CD4-positive, alpha-beta T cell treated with Interleukin-2 at 100 ng/mL for 4 hours (primary cell): ENCODE results near the gene UVSSA.
"Not testable (repeated sequence)": the region's sequence is repeated elsewhere in the genome, so short reads cannot be mapped to it uniquely, and the experiment has no call there.

Experiments
- DNase-seq: peaks from one replicate; pipeline ENCODE4 v3.0.0-alpha.2; 2020; ENCODE audit warnings: low spot score

UVSSA gene

DNA sequence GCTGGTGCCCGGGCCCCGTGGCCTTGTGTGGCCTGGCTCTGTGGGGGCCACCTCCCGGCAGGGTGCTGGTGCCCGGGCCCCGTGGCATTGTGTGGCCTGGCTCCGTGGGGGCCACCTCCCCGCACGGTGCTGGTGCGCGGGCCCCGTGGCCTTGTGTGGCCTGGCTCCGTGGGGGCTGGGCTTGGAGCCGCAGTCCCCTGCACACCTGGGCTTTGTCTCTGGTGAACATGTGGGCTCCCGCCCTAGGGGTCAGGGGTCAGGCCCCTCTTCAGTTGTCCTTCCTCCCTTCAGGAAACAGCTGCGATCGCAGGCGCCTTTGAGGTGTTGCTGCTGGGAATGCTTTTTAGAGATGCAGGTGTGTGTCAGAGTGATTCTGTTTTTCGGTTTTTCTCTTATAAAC, 17.2 kb downstream of the UVSSA start:
- no peak for DNase-seq

DNA sequence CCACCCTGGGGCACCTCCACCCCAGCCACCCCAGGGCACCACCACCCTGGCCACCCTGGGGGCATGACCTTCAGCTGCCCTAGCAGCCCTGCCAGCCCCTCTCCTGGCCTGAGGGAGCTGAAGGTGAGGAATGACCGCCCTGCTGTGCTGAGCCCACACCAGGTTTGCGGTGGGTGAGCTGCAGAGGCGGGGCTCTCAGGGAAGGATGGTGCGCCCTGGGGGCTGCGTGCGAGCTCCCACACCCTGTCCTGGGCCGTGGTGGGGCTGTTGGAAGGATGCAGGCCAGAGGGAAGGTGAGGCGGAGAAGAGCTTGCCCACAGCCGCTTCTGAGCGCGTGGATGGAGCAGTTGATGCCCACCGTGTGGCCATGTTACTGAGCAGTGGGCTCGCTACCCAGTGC, 17.7 kb downstream of the UVSSA start:
- DNase-seq: no peak

DNA sequence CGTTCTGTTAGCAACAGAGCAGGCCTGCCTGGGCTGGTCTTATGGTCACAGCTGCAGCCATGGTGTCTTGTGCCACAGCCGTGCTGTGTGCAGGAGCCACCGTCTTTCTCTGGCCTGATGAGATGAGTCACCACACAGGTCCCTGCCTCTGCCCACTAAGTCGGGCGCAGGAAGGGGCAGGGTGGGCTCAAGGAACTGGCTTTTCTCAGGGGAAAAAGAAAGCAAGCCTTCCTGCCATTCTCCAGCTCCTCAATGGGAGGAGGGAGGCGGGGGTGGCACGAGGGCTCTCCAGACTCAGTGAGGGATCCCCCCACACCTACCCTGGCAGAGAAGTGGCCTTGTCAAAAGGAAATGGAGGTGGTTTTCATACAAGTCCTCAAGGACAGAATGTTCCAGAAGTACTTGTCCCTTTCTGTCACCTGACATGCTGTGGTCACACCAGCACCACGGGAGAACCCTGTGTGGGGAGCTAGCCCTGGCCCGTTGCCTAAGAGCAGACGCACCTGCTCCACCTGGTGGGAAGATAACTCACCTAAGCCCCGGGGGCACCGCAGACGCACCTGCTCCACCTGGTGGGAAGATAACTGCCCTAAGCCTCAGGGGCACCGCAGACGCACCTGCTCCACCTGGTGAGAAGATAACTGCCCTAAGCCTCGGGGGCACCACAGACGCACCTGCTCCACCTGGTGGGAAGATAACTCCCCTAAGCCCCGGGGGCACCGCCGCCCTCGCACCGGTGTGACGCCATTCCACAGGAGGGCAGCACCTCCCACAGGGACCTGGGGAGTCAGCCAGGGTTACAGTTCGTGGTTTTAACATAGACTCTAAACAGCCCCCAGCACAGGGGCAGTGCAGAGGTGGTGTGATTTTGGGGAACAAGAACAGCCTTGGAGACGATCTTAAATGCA, 18.5 kb downstream of the UVSSA start:
- no peak for DNase-seq

DNA sequence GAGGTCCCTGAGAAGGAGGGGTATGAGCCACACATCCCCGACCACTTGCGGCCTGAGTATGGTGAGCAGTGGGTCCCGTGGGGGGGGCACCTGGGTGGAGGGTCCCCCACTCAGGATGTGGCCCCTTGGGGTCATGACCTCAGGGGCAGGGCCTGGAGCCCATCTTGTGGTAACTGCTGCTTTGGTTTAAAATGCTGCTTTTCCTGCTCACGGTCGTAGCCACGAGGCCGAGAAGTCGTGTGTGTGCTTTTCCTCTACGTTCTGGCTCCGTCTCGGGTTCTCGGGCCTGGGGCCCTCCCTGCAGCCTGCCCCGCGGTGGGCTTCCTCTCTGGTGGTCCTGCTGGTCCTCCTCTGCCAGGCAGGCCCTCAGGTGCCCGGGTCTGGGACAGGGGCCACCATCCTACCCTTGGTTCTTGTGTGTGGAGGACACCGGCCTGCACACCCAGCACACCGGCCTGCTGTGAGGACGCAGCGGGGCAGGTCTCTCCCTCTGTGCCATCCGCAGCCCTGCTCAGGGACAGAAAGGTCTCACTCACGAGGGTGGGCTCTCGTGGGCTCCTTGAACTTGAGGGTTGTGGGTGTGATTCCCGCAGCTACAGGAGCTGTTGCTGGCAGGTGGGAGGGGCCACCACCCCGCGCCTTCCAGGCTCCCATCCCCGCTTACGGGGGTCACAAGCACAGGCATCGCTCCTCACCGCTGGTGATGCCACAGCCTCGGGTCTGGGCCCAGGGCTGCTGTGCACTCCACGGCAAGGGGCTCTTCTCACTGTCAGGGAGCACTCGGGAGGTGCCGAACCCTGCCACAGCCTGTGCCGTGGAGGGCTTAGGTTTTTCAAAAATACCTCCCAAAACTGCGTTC, 19.6 kb downstream of the UVSSA start:
- no peak for DNase-seq

DNA sequence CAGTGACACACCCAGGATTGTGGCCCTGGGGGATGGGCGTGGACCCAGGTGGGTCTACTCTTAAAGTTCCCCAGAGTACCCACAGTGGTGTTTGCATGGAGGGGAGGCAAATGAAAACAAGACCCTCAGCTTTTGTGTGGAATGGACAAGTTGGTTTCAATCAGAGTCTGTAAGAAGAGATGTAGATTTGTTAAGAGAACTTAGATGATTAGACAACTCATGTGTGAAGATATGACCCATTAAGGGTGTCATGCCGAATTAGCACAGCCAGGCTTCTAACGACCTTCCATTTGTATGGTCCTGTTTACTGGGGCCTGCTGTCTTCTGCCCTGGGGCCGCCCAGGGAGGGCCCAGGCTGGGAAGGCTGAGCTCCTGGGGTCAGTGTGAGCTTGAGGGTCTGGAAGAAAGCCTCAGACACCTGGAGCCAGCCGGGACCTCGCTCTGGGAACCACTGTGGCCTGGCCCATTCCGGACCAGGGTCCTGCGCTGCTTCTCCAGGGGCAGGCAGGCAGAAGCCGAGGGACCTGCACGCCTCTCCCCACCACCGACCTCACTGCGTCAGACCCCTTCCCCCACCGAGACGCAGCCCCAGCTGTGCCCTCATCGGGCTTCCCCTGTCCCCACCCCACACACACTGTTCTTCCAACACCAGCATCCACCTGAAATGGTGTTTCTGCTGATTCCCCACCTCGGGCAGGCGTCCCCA, 20.4 kb downstream of the UVSSA start:
- no peak for DNase-seq

DNA sequence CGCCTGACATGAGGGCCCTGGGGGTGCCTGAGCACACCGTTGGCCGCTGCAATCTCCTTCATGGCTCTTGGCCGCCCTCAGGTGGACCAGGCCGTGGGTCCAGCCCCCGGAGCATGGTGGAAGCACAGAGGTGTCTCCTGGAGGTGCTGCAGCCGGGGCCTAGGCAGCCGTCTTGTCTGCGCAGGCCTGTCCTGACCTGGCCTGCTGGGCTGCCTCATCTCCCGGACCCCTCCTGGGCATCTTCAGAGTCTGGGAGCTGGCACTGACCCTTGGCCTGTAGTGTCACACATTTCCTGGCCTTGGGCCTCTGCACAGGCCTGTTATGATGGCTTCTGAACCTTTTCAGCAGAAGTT, 20.9 kb downstream of the UVSSA start:
- no peak for DNase-seq

DNA sequence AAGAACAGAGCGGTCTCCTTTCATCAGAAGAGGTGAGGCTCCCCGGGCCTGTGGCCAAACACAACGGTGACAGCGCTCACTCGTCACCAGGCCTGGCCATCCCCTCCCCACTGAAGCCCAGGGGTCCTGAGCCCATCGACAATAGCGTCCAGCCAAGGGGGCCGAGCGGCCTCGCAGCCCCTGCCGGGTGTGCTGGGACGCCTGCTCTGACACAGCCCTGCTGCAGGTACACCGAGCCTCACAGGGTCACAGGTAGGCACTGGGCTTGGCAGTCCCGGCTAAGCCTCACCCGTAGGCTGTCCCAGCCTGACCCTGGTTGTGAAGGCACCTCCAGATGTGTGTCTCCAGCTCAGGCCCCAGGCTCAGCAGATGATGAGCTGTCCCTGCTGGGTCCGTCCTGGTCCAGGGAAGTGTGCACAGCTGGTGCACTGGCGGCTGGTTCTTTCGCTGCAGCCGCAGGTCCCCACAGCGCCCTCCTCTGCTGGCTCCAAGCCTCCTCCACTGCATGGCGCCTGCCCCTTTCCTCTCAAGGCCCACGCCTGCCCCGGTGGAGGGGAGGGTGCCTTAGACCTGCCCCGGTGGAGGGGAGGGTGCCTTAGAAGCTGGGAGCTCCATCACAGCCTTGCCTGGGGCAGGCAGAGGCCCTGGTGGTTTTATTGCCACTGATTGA, 21.5 kb downstream of the UVSSA start:
- DNase-seq: no peak

DNA sequence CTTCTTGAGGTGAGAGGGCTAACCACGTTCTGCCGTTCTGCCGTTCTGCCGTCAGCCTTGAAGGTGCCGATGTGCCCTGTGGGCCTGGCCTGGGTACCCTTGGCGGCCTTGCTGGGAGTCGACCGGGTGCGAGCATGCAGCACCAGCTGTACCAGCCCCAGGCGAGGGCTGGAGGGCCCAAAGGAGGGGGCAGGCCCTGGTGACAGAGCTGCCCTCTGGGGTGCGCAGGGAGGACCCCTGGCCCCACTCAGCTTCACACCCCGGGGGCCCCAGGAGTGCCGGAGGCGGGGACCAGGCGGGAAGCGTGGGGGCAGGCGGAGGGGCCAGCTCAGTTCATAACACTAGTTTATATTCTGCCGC, 22.1 kb downstream of the UVSSA start:
- no peak for DNase-seq

DNA sequence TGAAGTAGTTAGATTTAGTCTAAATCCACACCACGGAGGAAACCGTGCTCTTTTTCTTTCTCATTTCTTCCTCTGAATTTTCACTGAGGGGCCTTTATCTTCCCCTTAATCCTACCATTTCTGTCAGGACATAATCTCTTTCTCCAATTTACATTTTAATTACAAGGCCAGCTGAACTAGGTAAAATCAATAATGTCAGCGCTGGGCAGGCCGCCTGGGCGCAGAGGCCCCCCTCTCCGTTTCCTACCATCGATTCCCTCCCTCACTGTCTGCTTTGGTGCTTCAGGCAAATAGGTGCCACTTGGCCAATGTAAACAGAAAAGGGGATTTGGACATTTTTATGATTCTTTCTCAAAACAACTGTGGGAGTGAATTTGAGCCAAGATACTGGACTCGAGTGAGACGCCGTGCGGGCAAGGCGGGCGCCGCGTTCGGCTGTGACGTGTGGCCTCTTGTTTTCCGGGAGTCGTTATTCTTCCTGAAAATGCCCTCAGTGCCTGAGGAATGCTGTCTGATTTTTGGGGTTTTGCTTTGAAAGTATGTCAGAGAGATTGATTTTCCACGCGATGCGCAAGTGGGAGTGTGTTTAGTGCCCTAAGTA, 22.6 kb downstream of the UVSSA start:
- DNase-seq: no peak

DNA sequence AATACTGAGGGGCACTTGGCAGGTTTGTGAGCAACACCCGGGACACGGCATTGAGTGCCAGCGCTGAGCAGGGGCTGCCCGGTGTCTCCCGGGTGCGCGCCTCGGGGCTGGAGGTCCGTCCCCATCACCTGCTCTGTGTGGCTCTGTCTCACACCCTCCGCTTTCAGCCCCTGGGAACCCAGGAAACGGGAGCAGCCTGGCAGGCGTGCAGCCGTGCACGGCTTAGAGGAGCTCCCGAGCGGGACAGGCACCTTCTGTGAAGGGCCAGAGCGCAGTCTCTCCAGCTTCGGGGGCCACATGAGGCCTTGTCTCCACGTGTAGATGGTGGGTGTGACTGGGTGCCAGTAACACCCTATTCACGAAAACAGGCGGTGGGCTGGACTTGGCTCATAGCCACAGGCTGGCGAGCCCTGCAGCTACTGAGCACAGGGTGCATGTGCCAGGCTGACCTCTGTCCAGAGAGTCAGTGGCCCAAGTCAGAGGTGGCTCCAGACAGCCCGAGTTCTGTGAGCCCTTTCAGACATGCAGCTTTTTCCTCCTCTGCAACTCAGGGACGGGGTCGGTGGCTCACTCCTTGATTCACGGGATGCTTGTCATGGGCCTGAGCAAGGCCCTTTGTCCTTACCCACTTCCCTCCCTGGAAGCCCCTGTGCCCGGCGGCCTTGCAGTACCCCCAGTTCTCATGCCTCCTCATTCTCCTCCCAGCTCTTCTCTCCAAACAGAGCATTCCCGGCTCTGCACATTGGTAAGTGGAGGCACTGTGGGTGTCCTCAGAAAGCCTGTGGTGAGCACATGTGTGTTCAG, 23.5 kb downstream of the UVSSA start:
- no peak for DNase-seq

DNA sequence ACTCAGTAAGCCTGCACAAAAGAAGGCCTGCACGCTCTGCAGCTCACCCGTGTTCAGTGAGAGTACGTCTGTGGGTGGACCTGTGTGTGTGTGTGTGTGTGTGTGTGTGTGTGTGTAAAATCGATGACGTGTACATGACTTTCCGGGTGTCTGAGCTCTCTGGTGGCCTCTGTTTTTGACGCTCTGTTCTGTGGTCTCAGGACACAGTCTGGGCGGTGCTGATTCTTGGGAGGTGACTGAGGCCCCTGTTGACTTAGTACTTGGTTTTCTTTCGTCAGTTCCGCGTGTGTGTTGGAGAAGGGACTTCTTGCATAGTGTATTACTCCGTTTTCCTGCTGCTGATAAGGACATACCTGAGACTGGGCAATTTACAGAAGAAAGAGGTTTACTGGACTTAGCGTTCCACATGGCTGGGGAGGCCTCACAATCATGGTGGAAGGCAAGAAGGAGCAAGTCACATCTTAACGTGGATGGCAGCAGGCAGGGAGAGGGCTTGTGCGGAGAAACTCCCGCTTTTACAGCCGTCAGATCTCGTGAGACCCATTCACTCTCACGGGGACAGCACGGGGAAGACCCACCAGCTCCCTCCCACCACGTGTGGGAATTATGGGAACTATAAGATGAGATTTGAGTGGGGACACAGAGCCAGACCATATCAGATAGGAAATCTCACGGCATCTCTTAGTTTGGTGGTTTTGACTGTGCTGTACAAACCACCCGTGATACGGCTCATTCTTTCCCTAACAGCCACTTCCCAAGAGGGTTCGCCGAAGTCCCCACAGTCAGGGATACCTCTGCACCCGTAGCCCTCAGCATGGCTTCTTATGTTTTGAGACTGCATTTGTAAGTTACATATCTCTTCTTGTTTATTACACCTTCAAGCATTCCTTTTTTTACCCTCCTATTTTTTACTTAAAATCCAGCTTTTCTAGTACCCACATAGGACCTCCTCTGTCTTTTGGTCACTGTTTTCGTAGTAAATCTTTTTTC, 24.5 kb downstream of the UVSSA start:
- no peak for DNase-seq

DNA sequence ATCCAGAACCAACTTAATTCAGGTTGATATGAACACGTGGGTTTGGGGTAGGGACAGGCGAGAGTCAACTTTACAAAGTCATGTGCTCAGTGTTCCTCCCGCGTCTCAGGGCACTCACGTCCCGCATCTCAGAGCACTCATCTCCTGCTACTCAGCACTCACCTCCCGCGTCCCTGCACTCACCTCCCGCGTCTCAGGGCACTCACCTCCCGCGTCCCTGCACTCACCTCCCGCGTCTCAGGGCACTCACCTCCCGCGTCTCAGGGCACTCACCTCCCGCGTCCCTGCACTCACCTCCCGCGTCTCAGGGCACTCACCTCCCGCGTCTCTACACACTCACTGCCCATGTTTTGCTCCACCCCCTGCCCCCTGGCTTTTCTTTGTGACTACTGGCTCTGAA, 25.6 kb downstream of the UVSSA start:
- DNase-seq: not testable (repeated sequence)

DNA sequence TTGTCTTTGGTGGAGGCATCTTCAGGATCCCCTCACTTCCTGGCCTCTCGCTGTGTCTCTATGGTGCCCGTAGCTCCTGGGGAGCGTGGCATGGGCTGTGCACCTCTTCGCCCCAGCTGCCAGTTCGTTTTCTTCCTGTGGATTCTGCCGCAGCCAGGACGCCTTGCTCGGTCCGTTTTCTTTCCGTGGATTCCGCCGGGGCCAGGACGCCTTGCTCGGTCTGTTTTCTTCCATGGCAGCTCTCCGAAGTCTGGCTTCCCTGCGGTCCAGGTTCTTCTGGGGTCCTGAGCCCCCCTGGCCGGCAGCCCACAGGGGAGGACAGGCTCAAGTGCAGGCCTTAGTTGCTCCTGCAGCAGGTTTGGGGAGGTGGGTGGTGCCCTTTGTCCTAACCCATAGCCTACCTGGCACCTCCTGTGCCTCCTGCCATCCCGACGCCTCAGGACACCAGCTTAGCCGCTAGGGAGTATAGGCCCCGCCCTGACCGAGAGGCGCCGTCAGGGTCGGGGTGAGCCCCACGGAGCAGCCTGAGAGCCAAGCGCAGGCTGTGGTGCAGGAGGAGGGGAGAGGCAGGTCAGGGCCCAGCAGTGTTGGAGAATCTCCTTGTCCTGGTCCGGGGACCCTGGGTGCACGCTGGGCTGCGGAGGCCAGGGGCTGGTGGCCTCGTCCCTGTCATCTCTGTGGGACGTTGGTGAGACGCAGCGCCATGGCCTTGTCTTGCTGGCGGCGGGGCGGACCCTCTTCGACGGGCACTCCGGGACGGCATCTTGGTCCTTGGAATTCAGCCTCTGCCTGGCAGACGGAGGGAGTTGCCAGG, 27.1 kb downstream of the UVSSA start:
- no peak for DNase-seq

DNA sequence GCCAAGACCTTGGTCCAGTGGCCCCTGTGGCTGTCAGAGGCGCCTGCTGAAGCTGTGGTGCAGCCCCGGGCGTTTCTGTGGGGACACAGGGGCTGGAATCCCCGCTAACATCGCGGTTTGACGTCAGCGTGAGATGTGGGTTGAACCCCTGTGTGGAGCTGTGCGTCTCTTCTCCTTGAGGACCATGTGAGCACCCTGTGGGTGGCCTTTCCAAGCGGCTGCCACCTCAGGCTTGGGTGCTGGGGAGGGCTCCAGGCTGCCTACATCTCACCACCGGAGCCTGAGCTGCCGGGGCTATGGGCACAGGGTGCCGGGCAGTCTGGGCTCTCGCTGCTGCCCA, 27.7 kb downstream of the UVSSA start:
- DNase-seq: no peak

DNA sequence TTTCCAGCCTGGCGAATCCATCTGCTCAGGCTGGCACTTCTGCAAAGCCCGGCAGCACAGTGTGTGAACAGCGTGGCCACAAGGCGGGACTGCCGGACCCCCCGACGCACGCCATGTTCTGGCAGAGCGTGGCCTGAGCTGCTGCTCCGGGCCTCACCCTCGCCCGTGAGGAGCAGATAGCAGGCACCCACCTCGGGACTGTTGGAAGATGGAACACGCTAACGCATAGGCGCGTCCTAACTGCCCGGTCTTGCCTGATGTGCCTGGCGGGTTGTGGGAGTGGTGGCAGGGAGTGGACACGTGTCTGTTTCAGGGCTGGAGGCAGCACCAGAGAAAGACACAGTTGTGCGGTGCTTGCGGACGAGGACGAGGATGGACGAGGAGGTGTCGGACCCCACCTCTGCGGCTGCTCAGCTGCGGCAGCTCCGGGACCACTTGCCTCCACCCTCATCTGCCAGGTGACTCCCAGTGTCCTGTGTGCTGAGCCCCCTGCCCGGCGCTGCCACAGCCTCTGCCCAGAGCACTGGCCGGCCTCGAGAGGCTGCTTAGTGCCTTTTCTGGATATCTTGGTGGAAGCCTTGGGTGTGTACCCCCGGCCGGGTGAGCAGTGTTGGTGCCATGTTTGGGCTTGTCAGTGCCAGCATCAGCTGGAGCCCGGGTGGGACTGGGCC, 28.2 kb downstream of the UVSSA start:
- no peak for DNase-seq

DNA sequence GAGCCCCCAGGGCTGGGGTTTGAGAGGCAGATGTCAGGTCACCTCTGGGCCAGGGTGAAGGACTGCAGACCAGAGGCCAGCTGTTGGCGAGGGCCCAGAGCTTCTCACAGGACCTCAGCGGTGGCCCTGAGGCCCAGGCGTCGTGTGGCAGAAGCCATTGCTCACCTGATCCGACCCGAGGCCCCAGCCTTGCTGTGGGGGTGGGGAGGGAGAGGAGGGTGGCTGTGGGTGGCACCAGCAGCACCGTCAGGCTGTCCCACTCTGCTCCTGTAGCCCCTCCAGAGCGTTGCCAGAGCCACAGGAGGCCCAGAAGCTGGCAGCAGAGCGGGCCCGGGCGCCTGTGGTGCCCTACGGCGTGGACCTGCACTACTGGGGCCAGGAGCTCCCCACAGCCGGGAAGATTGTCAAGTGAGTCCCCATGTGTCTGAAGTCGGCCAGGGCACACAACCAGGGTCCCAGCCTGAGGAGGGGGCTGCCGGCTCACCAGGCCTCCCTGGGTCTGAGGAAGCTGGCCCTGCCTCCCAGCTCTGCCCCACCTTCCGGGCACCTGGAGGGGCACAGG, 28.8 kb downstream of the UVSSA start:
- DNase-seq: no peak

DNA sequence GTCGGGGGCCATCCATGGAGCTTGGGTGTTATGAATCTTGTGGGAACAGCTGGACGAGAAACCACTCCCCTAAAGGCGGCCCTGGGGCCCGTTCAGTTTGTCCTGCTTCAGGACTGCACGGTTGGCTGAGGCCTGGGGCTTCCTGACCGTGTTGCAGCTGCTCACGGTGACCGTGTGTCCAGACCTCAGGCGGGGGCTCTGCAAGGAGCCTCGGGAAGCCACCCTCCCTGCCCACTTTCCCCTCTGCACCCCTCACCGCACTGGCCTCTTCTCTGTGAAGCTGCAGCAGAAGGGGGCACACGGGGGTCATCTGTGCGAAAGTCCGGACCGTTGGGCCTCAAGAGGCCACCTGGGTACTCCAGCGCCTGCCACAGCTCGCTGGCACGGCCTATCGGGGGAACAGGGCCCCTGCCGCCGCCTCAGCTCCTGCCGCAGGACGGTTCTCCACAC, 29.4 kb downstream of the UVSSA start:
- DNase-seq: no peak
